Panc1 (cell line): Measurements from ENCODE around the gene DDX18. TPM values are rescaled to one million over a fixed set of nuclear protein-coding genes. Genes with fewer than 3 reads are reported as not detected.

Experiments
- ATAC-seq: fragments of 200-7000 bp; cut with Tn5 transposase; 2 replicates; pipeline ENCODE4 v1.9.1; 2020; ENCODE audit warnings: mild to moderate bottlenecking, moderate library complexity
- BruUV-seq: library from RNA; stranded (reverse); fragments of 400-500 nt; replicated peaks from 2 replicates; lab custom pipeline; 2021; lab: Mats Ljungman, UMichigan
- CTCF ChIA-PET: fragments of 300-600 bp; sonication (Branson Sonifier 250); formaldehyde crosslinking; loops from one replicate; lab custom pipeline; 2022; ENCODE audit warnings: antibody characterized with exemption; lab: Charles Lee
- POLR2A ChIA-PET: fragments of 300-600 bp; sonication (Branson Sonifier 250); formaldehyde crosslinking; loops from one replicate; lab custom pipeline; 2022; ENCODE audit warnings: antibody characterized with exemption; lab: Charles Lee
- DNase-seq: peaks from one replicate; pipeline ENCODE4 v3.0.0-alpha.2; 2010; ENCODE audit warnings: low read depth, low spot score
- H3K27ac ChIP-seq: 2 replicates; pipeline ENCODE4 v1.5.1; 2011; ENCODE audit warnings: mild to moderate bottlenecking, low read length, inconsistent platforms
- H3K27me3 ChIP-seq: fragments of 200-500 bp; sonication (Bioruptor generic); 2 replicates; pipeline ENCODE4 v1.6.0; 2014; ENCODE audit warnings: low read length, inconsistent platforms; ENCODE audit not compliant: control insufficient read depth, insufficient read depth
- H3K36me3 ChIP-seq: fragments of 200-500 bp; sonication (Bioruptor generic); 2 replicates; pipeline ENCODE4 v1.5.1; 2014; ENCODE audit warnings: inconsistent platforms, mild to moderate bottlenecking, low read length, moderate library complexity; ENCODE audit not compliant: control insufficient read depth, insufficient read depth
- H3K4me1 ChIP-seq: 2 replicates; pipeline ENCODE4 v1.5.1; 2011; ENCODE audit warnings: inconsistent platforms, mild to moderate bottlenecking, low read length, moderate library complexity; ENCODE audit not compliant: control insufficient read depth, insufficient read depth
- H3K4me3 ChIP-seq, 2 experiments: 2 replicates each; pipeline ENCODE4 v1.5.1; 2011 to 2012; ENCODE audit warnings: low read depth in 2 of 2, low read length in 2 of 2, mild to moderate bottlenecking in 2 of 2, inconsistent platforms in 1 of 2, moderate library complexity in 1 of 2
- H3K9me3 ChIP-seq: fragments of 200-500 bp; sonication (Bioruptor generic); 2 replicates; pipeline ENCODE4 v1.5.1; 2014; ENCODE audit warnings: low read depth, mild to moderate bottlenecking, inconsistent platforms, low read length, moderate library complexity; ENCODE audit not compliant: control insufficient read depth, insufficient read depth
- CTCF ChIP-seq: fragments of 450-650 bp; IDR thresholded peaks from 2 replicates; pipeline ENCODE4 v1.5.1; 2017; ENCODE audit warnings: mild to moderate bottlenecking
- POLR2AphosphoS5 ChIP-seq: IDR thresholded peaks from 2 replicates; pipeline ENCODE4 v1.6.1; 2012; ENCODE audit warnings: mild to moderate bottlenecking, low read depth, low read length, moderate library complexity
- REST ChIP-seq, 2 experiments: IDR thresholded peaks; 2 replicates each; pipeline ENCODE4 v1.6.1; 2011 to 2012; ENCODE audit warnings: low read depth in 2 of 2, control low read depth in 1 of 2, low read length in 1 of 2, mild to moderate bottlenecking in 1 of 2, moderate library complexity in 1 of 2; ENCODE audit not compliant: insufficient read depth in 1 of 2
- SIN3A ChIP-seq: IDR thresholded peaks from 2 replicates; pipeline ENCODE4 v1.6.1; 2012; ENCODE audit warnings: low read depth, mild to moderate bottlenecking, low read length, moderate library complexity, borderline replicate concordance; ENCODE audit not compliant: insufficient read depth
- TCF7L2 ChIP-seq: IDR thresholded peaks from 2 replicates; pipeline ENCODE4 v1.6.1; 2011; ENCODE audit warnings: mild to moderate bottlenecking, low read depth, low read length, inconsistent platforms
- in situ Hi-C: cut with HindIII; loops from 2 replicates; pipeline ENCODE4 v1.10.0; 2016; ENCODE audit warnings: low sequenced_read_pairs, low pct_unique_long_range_greater_than_20kb
- intact Hi-C: fragments of 100-400 bp; cut with micrococcal nuclease; formaldehyde crosslinking; loops from one replicate; pipeline ENCODE4 v1.10.0; 2022; ENCODE audit not compliant: unreplicated experiment
- total RNA-seq: library from RNA; stranded (reverse); gene quantifications from one replicate; pipeline ENCODE4 v1.2.1, GENCODE V29; 2021; ENCODE audit not compliant: unreplicated experiment

DDX18 gene
- total RNA-seq, 1 experiment from 2014 or later, result 82.0 TPM

GRCh38 chr2:117786520-117786919, 28.0 kb upstream of the DDX18 start:
- TF ChIP-seq POLR2AphosphoS5 (no peak), SIN3A (no peak), TCF7L2 (no peak), REST (IDR thresholded peaks at IDR 0.05; ENCODE audit: insufficient read depth in 1 of 2, low read depth in 2 of 2, low read length in 1 of 2) (no peak), CTCF (no peak)
- H3K9me3 ChIP-seq, result no peaks in the 10 kb centered on the region
- H3K4me1 ChIP-seq, result no peaks in the 10 kb centered on the region
- H3K27ac ChIP-seq, result no peak overlapping the region
- ATAC-seq (no peak), DNase-seq (no peak)
- H3K36me3 ChIP-seq, result no peaks in the 10 kb centered on the region
- no peak overlapping the region for H3K4me3 ChIP-seq
- H3K27me3 ChIP-seq, result no peaks in the 10 kb centered on the region
- ChIA-PET CTCF (no interaction called here), POLR2A (no interaction called here)
- in situ Hi-C loops, result no loop called here
- no TSS peak for BruUV-seq
- intact Hi-C loops, result loop anchor here (5.0 kb wide), 1 partner anchor 314 kb away; no protein-coding TSS in a partner anchor

GRCh38 chr2:117789505-117789904, 25.0 kb upstream of the DDX18 start:
- no peak overlapping the region for H3K27ac ChIP-seq
- ChIA-PET CTCF (no interaction called here), POLR2A (no interaction called here)
- no peaks in the 10 kb centered on the region for H3K27me3 ChIP-seq
- ATAC-seq (no peak), DNase-seq (no peak)
- no peaks in the 10 kb centered on the region for H3K9me3 ChIP-seq
- H3K4me3 ChIP-seq, result no peak overlapping the region
- no peaks in the 10 kb centered on the region for H3K36me3 ChIP-seq
- TF ChIP-seq CTCF (no peak), SIN3A (no peak), POLR2AphosphoS5 (no peak), TCF7L2 (no peak), REST (IDR thresholded peaks at IDR 0.05; ENCODE audit: insufficient read depth in 1 of 2, low read depth in 2 of 2, low read length in 1 of 2) (no peak)
- H3K4me1 ChIP-seq, result no peaks in the 10 kb centered on the region
- BruUV-seq, result no TSS peak
- intact Hi-C loops (loop anchor here (5.0 kb wide), 1 partner anchor 317 kb away; no protein-coding TSS in a partner anchor), in situ Hi-C loops (no loop called here)
